Naive thymus-derived CD4-positive, alpha-beta T cell (primary cell): ENCODE data around the gene ZC3H12D. TPM values are rescaled to one million over a fixed set of nuclear protein-coding genes. Genes with fewer than 3 reads are reported as not detected.

Experiments
- ATAC-seq: fragments of 150-1000 bp; cut with Tn5 transposase; 2 replicates; pipeline ENCODE4 v1.10.0; 2021; ENCODE audit warnings: mild to moderate bottlenecking, moderate library complexity
- CTCF ChIA-PET: fragments of 350-600 bp; sonication (Branson Sonifier 250); formaldehyde crosslinking; loops from one replicate; lab custom pipeline; 2021; ENCODE audit warnings: antibody characterized with exemption; lab: Charles Lee
- POLR2A ChIA-PET: fragments of 350-600 bp; sonication (Branson Sonifier 250); formaldehyde crosslinking; loops from one replicate; lab custom pipeline; 2021; ENCODE audit warnings: antibody characterized with exemption, inconsistent platforms; lab: Charles Lee
- DNase-seq, 9 donors: peaks; one replicate each; pipeline versions ENCODE4 v3.0.0 to v3.0.0-alpha.2; 2020 to 2022; ENCODE audit warnings: mixed read lengths in 1 of 9
- H3K27ac ChIP-seq: one replicate; pipeline ENCODE4 v1.7.0; 2013; ENCODE audit warnings: mild to moderate bottlenecking, low read depth, low read length, moderate library complexity
- H3K27me3 ChIP-seq, 2 donors: one replicate each; pipeline ENCODE4 v1.7.0; 2013; ENCODE audit warnings: low read length in 2 of 2, mild to moderate bottlenecking in 2 of 2, moderate library complexity in 2 of 2; ENCODE audit not compliant: control insufficient read depth in 2 of 2, insufficient read depth in 2 of 2
- H3K36me3 ChIP-seq, 3 experiments: 1 replicate in 2 of 3; 2 replicates in 1 of 3; pipeline ENCODE4 v1.7.0; 2013; ENCODE audit warnings: low read length in 3 of 3, mild to moderate bottlenecking in 3 of 3, moderate library complexity in 1 of 3; ENCODE audit not compliant: insufficient read depth in 3 of 3, control insufficient read depth in 2 of 3
- H3K4me1 ChIP-seq, 2 donors: one replicate each; pipeline ENCODE4 v1.7.0; 2013; ENCODE audit warnings: low read length in 2 of 2, mild to moderate bottlenecking in 2 of 2, moderate library complexity in 1 of 2; ENCODE audit not compliant: control insufficient read depth in 2 of 2, insufficient read depth in 2 of 2
- H3K4me3 ChIP-seq: 2 replicates; pipeline ENCODE4 v1.7.0; 2013; ENCODE audit warnings: mild to moderate bottlenecking, low read length
- H3K9me3 ChIP-seq, 3 experiments: 1 replicate in 2 of 3; 2 replicates in 1 of 3; pipeline ENCODE4 v1.7.0; 2013; ENCODE audit warnings: low read length in 3 of 3; ENCODE audit not compliant: control insufficient read depth in 2 of 3
- H3K27ac Mint-ChIP-seq, 9 donors: one replicate each; pipeline ENCODE4 v1.8.0; 2020 to 2022; ENCODE audit warnings: mixed read lengths in 9 of 9, mild to moderate bottlenecking in 8 of 9, moderate library complexity in 5 of 9, inconsistent platforms in 2 of 9
- H3K27me3 Mint-ChIP-seq, 5 donors: one replicate each; pipeline ENCODE4 v1.8.0; 2021 to 2022; ENCODE audit warnings: mixed read lengths in 5 of 5, mild to moderate bottlenecking in 1 of 5
- H3K36me3 Mint-ChIP-seq, 5 donors: one replicate each; pipeline ENCODE4 v1.8.0; 2020 to 2022; ENCODE audit warnings: mixed read lengths in 5 of 5, mild to moderate bottlenecking in 3 of 5, inconsistent platforms in 1 of 5
- H3K4me1 Mint-ChIP-seq, 7 donors: one replicate each; pipeline ENCODE4 v1.8.0; 2020 to 2022; ENCODE audit warnings: mixed read lengths in 7 of 7, mild to moderate bottlenecking in 3 of 7, inconsistent platforms in 1 of 7
- H3K4me3 Mint-ChIP-seq, 10 donors: one replicate each; pipeline ENCODE4 v1.8.0; 2020 to 2022; ENCODE audit warnings: mild to moderate bottlenecking in 10 of 10, mixed read lengths in 10 of 10, moderate library complexity in 6 of 10, inconsistent platforms in 2 of 10
- H3K9me3 Mint-ChIP-seq, 11 donors: one replicate each; pipeline ENCODE4 v1.8.0; 2020 to 2022; ENCODE audit warnings: mixed read lengths in 11 of 11, mild to moderate bottlenecking in 4 of 11, inconsistent platforms in 1 of 11, moderate library complexity in 1 of 11
- intact Hi-C, 2 donors: fragments of 100-400 bp; cut with micrococcal nuclease; formaldehyde crosslinking; loops; one replicate each; pipeline ENCODE4 v1.15.1; 2023
- polyA plus RNA-seq, 2 donors: library from polyadenylated mRNA; unstranded; fragments of 300-500 nt; fragmentation: Illumina TruSeq; gene quantifications; one replicate each; pipeline ENCODE4 v1.2.3, GENCODE V29; 2021
- total RNA-seq, 6 experiments: library from RNA in 5 of 6; stranded (reverse) in 5 of 6; gene quantifications; 1 replicate in 5 of 6; 2 replicates in 1 of 6; pipeline ENCODE4 v1.2.3 and lab custom pipeline; 2021 to 2026

ZC3H12D gene
- total and polyA plus RNA-seq, 7 experiments from 2014 or later, result 1.8 to 85.6 (median 67.9) TPM

DNA sequence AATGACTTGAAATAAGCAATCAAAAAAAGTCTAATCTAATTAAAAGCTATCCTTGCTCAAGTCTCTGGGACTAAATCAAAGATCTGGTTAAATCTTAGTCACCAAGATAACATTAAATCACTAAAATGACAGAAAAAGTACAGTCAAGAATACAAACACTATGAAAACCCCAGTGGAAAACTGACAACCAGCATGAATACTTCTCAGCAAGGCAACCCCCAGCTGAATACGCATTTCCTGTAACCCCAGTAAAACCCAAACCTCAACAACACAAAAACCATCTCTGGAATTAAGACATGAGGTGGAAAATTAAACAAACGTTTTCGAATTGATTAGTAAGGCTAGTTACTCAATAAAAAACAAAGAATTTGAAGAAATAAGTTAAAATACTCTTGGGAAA lies 23.7 kb upstream of the ZC3H12D start:
- Histone ChIP-seq H3K9me3 (no peaks in the 10 kb centered on the region), H3K27ac (peak overlapping the region; percentile 73), H3K27me3 (no peaks in the 10 kb centered on the region), H3K4me1 (peaks cover 11 to 17% of the 10 kb centered on the region in 2 donors), H3K36me3 (peaks cover 0 to 13% (median 10%) of the 10 kb centered on the region in 3 experiments), H3K4me3 (no peak overlapping the region)
- Mint-ChIP-seq H3K27me3 (no peaks in the 10 kb centered on the region), H3K4me1 (peaks cover 11 to 51% (median 40%) of the 10 kb centered on the region in 7 donors), H3K9me3 (no peaks in the 10 kb centered on the region), H3K27ac (peak overlapping the region; percentile 86 to 97 (median 90)), H3K36me3 (peaks cover 17 to 42% (median 30%) of the 10 kb centered on the region in 5 donors), H3K4me3 (peak overlapping the region in 9 of 10 donors; percentile 39 to 77 (median 64))
- DNase-seq (peak in 7 of 9 donors; percentile 54 to 86 (median 73)), ATAC-seq (peak; percentile 98)
- intact Hi-C loops, result loop anchor here (1.0 kb wide), 4 partner anchors 9 to 24 kb away; partner anchors contain the start of gene ZC3H12D (in 1 of the 2)
- POLR2A ChIA-PET, result interaction anchor here (0.7 to 1.9 kb wide), 6 partner anchors 9 to 39 kb away, joined by 3 to 18 read pairs (median 4); partner anchors contain the start of gene PPIL4
- CTCF ChIA-PET, result interaction anchor here (0.6 to 4.6 kb wide), 6 partner anchors 8 to 211 kb away, joined by 3 to 23 read pairs (median 5); no protein-coding TSS in a partner anchor

DNA sequence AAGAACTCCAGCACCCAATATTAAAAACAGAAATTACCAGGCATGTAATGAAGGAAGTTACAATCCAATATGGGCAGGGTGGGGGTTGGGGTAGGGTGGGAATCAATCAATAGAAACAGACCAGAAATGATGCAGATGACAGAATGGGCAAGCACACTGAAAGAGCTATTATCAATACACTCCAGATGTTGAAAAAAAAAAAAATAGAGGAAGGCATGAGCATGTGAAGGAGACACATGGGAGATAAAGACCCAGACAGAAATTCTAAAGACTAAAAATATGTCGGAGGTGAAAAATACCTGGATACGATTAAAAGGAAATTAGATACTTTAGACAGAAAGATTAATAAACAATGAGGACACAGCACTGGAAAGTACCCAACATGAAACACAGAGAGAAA lies 19.1 kb upstream of the ZC3H12D start:
- Mint-ChIP-seq H3K4me3 (no peak overlapping the region), H3K9me3 (no peaks in the 10 kb centered on the region), H3K27me3 (no peaks in the 10 kb centered on the region), H3K36me3 (peaks cover 14 to 35% (median 27%) of the 10 kb centered on the region in 5 donors), H3K4me1 (peaks cover 10 to 51% (median 40%) of the 10 kb centered on the region in 7 donors), H3K27ac (peak overlapping the region in 7 of 9 donors; percentile 77 to 91 (median 80))
- ChIA-PET POLR2A (interaction anchor here (1.6 to 3.9 kb wide), 2 partner anchors 8 to 12 kb away, joined by 7 to 25 read pairs; no protein-coding TSS in a partner anchor), CTCF (interaction anchor here (0.6 to 1.1 kb wide), 3 partner anchors 9 to 472 kb away, joined by 3 to 7 read pairs (median 3); no protein-coding TSS in a partner anchor)
- intact Hi-C loops, result no loop called here
- no peak overlapping the region for H3K4me3 ChIP-seq
- H3K9me3 ChIP-seq, result no peaks in the 10 kb centered on the region
- no peak for DNase-seq
- ATAC-seq, result no peak
- H3K36me3 ChIP-seq, result peaks cover 0 to 9% (median 0%) of the 10 kb centered on the region in 3 experiments
- H3K27ac ChIP-seq, result peak overlapping the region; percentile 7
- H3K27me3 ChIP-seq, result no peaks in the 10 kb centered on the region
- peaks cover 6 to 11% of the 10 kb centered on the region in 2 donors for H3K4me1 ChIP-seq

DNA sequence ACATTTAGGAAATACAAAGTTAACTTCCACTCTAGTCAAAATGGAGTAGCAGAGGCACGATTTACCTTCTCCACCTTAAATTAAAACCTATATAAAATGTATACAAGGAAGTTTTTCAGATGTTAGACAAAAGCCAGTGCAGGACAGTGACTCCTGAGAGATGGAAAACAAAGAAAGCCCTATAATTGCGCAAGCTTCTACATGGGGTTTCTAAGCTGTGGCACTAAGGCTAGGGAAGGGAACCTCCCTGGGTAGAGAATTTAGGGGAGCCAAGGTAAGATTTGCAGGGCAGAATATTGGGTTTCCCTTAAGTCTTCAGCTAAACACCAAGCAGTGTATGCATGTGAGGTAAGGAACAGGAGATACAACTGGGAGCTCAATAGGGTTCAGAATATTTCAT lies 18.5 kb upstream of the ZC3H12D start:
- Mint-ChIP-seq H3K36me3 (peaks cover 14 to 35% (median 27%) of the 10 kb centered on the region in 5 donors), H3K4me1 (peaks cover 8 to 47% (median 37%) of the 10 kb centered on the region in 7 donors), H3K9me3 (no peaks in the 10 kb centered on the region), H3K27ac (peak overlapping the region; percentile 12 to 90 (median 79)), H3K27me3 (no peaks in the 10 kb centered on the region), H3K4me3 (no peak overlapping the region)
- H3K27ac ChIP-seq, result no peak overlapping the region
- ATAC-seq (no peak), DNase-seq (no peak)
- POLR2A ChIA-PET, result interaction anchor here (0.7 to 3.9 kb wide), 3 partner anchors 8 to 399 kb away, joined by 3 to 25 read pairs (median 7); no protein-coding TSS in a partner anchor
- intact Hi-C loops, result no loop called here
- no peak overlapping the region for H3K4me3 ChIP-seq
- H3K27me3 ChIP-seq, result no peaks in the 10 kb centered on the region
- peaks cover 6 to 8% of the 10 kb centered on the region in 2 donors for H3K4me1 ChIP-seq
- peaks cover 0 to 9% (median 0%) of the 10 kb centered on the region in 3 experiments for H3K36me3 ChIP-seq
- H3K9me3 ChIP-seq, result no peaks in the 10 kb centered on the region
- CTCF ChIA-PET, result interaction anchor here (0.6 to 2.0 kb wide), 5 partner anchors 8 to 472 kb away, joined by 3 to 8 read pairs (median 3); no protein-coding TSS in a partner anchor

DNA sequence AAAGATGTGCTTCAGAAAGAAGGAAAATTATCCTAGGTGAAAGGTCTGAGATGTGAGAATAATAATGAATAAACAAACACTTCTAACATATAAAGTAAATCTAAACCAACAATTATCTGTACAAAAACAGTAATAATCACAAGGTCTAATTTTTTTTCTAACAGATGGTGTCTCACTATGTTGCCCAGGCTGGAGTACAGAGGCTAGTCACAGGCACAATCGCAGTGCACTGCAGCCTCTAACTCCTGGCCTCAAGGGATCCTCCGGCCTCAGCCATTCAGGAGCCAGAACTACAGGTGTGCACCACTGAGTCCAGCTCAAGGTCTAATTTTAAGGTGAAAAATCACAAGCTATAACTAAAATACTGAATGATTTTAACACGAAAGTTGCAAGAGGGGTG lies 17.0 kb upstream of the ZC3H12D start:
- Mint-ChIP-seq H3K4me1 (peaks cover 6 to 49% (median 42%) of the 10 kb centered on the region in 7 donors), H3K27ac (peak overlapping the region; percentile 2 to 90 (median 80)), H3K27me3 (no peaks in the 10 kb centered on the region), H3K36me3 (peaks cover 14 to 31% (median 29%) of the 10 kb centered on the region in 5 donors), H3K4me3 (no peak overlapping the region), H3K9me3 (no peaks in the 10 kb centered on the region)
- Histone ChIP-seq H3K36me3 (peaks cover 0 to 9% (median 0%) of the 10 kb centered on the region in 3 experiments), H3K9me3 (no peaks in the 10 kb centered on the region), H3K4me1 (peaks cover 0 to 9% of the 10 kb centered on the region in 2 donors), H3K4me3 (no peak overlapping the region), H3K27ac (peak overlapping the region; percentile 38), H3K27me3 (no peaks in the 10 kb centered on the region)
- ChIA-PET CTCF (interaction anchor here (2.0 kb wide), 1 partner anchor 16 kb away, joined by 8 read pairs; no protein-coding TSS in a partner anchor), POLR2A (interaction anchor here (0.6 to 1.0 kb wide), 2 partner anchors 14 to 24 kb away, joined by 3 read pairs; no protein-coding TSS in a partner anchor)
- ATAC-seq (no peak), DNase-seq (no peak)
- intact Hi-C loops, result loop anchor here in 1 of 2 donors (2.0 kb wide), 1 partner anchor 17 kb away; the partner anchor contains the start of gene ZC3H12D

DNA sequence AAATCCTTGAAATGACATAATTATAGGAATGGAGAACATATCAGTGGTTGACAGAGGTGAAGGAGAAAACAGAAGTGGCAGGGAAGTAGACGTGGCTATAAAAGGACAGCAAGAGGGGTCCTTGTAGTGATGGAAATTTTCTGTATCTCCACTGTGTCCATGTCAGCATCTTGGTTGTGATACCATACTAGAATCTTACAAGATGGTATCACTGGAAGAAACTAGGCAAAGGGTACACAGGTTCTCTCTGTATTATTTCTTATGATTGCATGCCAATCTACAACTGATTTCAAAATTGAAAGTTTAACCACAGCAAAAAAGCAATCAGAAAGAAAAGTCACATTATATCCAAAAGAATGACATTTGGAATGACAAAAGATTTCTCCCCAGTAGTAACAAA lies 16.4 kb upstream of the ZC3H12D start:
- ChIA-PET CTCF (no interaction called here), POLR2A (interaction anchor here (0.6 kb wide), 1 partner anchor 15 kb away, joined by 3 read pairs; no protein-coding TSS in a partner anchor)
- Mint-ChIP-seq H3K4me3 (no peak overlapping the region), H3K27ac (peak overlapping the region; percentile 12 to 90 (median 80)), H3K4me1 (peaks cover 11 to 55% (median 47%) of the 10 kb centered on the region in 7 donors), H3K9me3 (no peaks in the 10 kb centered on the region), H3K27me3 (no peaks in the 10 kb centered on the region), H3K36me3 (peaks cover 14 to 31% (median 29%) of the 10 kb centered on the region in 5 donors)
- Histone ChIP-seq H3K9me3 (no peaks in the 10 kb centered on the region), H3K36me3 (peaks cover 0 to 9% (median 0%) of the 10 kb centered on the region in 3 experiments), H3K4me3 (no peak overlapping the region), H3K27me3 (no peaks in the 10 kb centered on the region), H3K4me1 (peaks cover under 1 to 15% of the 10 kb centered on the region in 2 donors), H3K27ac (peak overlapping the region; percentile 38)
- intact Hi-C loops, result loop anchor here in 1 of 2 donors (2.0 kb wide), 1 partner anchor 16 kb away; the partner anchor contains the start of gene ZC3H12D
- ATAC-seq (no peak), DNase-seq (no peak)

DNA sequence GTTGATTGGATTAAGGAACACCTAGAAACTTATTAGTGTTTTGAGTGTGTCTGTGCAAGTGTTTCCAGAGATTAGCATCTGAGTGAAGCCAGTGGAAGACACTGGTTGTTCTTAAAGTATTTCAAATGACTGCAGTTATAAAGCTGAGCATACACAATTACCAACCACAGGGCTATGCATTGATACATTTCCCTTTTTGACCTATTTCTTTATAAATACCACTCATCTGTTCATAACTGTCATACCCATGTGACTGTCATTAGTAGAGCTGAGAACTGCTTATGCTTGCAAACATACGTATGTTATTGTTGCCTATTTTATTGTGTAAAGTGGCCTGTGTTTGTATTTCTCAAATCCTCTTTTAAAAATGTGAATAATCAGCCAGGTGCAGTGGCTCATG lies 15.3 kb upstream of the ZC3H12D start:
- peaks cover 0 to 5% (median 0%) of the 10 kb centered on the region in 3 experiments for H3K36me3 ChIP-seq
- CTCF ChIA-PET, result interaction anchor here (0.6 kb wide), 1 partner anchor 464 kb away, joined by 3 read pairs; no protein-coding TSS in a partner anchor
- Mint-ChIP-seq H3K4me3 (no peak overlapping the region), H3K9me3 (no peaks in the 10 kb centered on the region), H3K36me3 (peaks cover 4 to 21% (median 20%) of the 10 kb centered on the region in 5 donors), H3K27me3 (no peaks in the 10 kb centered on the region), H3K4me1 (peaks cover 16 to 62% (median 53%) of the 10 kb centered on the region in 7 donors), H3K27ac (peak overlapping the region; percentile 18 to 100 (median 75))
- H3K4me3 ChIP-seq, result no peak overlapping the region
- ATAC-seq (no peak), DNase-seq (no peak)
- H3K27ac ChIP-seq, result peak overlapping the region; percentile 10
- no peaks in the 10 kb centered on the region for H3K9me3 ChIP-seq
- peaks cover 6 to 26% of the 10 kb centered on the region in 2 donors for H3K4me1 ChIP-seq
- POLR2A ChIA-PET, result no interaction called here
- intact Hi-C loops, result loop anchor here in 1 of 2 donors (2.0 kb wide), 1 partner anchor 15 kb away; the partner anchor contains the start of gene ZC3H12D
- no peaks in the 10 kb centered on the region for H3K27me3 ChIP-seq
